Activated CD8-positive, alpha-beta memory T cell treated with anti-CD3 and anti-CD28 coated beads, Interleukin-2, amount 10 ng/mL, durations not matched to agents 7 days and 5 days (primary cell): Measurements from ENCODE around the gene PFKP. TPM values are rescaled to one million over a fixed set of nuclear protein-coding genes. Genes with fewer than 3 reads are reported as not detected.

ENCODE experiments used
- ATAC-seq: fragments of 150-1000 bp; cut with Tn5 transposase; one replicate; pipeline ENCODE4 v1.10.0; 2021; ENCODE audit warnings: moderate library complexity
- CTCF ChIA-PET: fragments of 350-600 bp; sonication (Branson Sonifier 250); formaldehyde crosslinking; loops from one replicate; lab custom pipeline; 2021; ENCODE audit warnings: antibody characterized with exemption; lab: Charles Lee
- DNase-seq: peaks from one replicate; pipeline ENCODE4 v3.0.0-alpha.2; 2020
- H3K27ac Mint-ChIP-seq: one replicate; pipeline ENCODE4 v1.8.0; 2021; ENCODE audit warnings: mild to moderate bottlenecking, mixed read lengths
- H3K27me3 Mint-ChIP-seq: one replicate; pipeline ENCODE4 v1.8.0; 2021; ENCODE audit warnings: mixed read lengths
- H3K36me3 Mint-ChIP-seq: one replicate; pipeline ENCODE4 v1.8.0; 2021; ENCODE audit warnings: mild to moderate bottlenecking, mixed read lengths
- H3K4me1 Mint-ChIP-seq: one replicate; pipeline ENCODE4 v1.8.0; 2021; ENCODE audit warnings: mixed read lengths
- H3K4me3 Mint-ChIP-seq: one replicate; pipeline ENCODE4 v1.8.0; 2021; ENCODE audit warnings: mild to moderate bottlenecking, moderate library complexity, mixed read lengths
- H3K9me3 Mint-ChIP-seq: one replicate; pipeline ENCODE4 v1.8.0; 2022; ENCODE audit warnings: low read depth, mixed read lengths
- total RNA-seq, 2 experiments: library from RNA; stranded (reverse); gene quantifications; one replicate each; pipeline ENCODE4 v1.2.3, GENCODE V29; 2021

The PFKP gene
- total RNA-seq, 2 experiments from 2014 or later = 230 to 262 TPM

GRCh38 chr10:3186368-3186767, 119.0 kb downstream of the PFKP start:
- DNase-seq = peak; percentile 55
- peak; percentile 80 for ATAC-seq
- H3K36me3 Mint-ChIP-seq = no peaks in the 10 kb centered on the region
- peaks cover 5% of the 10 kb centered on the region for H3K4me1 Mint-ChIP-seq
- no peak overlapping the region for H3K4me3 Mint-ChIP-seq
- H3K27me3 Mint-ChIP-seq = peaks cover 77% of the 10 kb centered on the region
- H3K9me3 Mint-ChIP-seq = no peaks in the 10 kb centered on the region
- CTCF ChIA-PET = interaction anchor here (1.6 kb wide), 1 partner anchor 11 kb away, joined by 7 read pairs; no protein-coding TSS in a partner anchor
- no peak overlapping the region for H3K27ac Mint-ChIP-seq

Other genes with a start within 250 kb of the PFKP start
- gene PITRM1, start 105.2 kb downstream of the PFKP start, total RNA-seq = 10 to 100 TPM; 65.3 to 71.3 TPM